AG08396 (cell line): ENCODE measurements around the gene SGSH.
"Not testable (repeated sequence)": the region's sequence is repeated elsewhere in the genome, so short reads cannot be mapped to it uniquely, and the experiment has no call there.

Experiments
- DNase-seq: peaks from one replicate; pipeline ENCODE4 v3.0.0; 2012; ENCODE audit warnings: low spot score, mixed read lengths

SGSH gene

GRCh38 chr17:80220054-80220735 lies at the start of gene SGSH, which contains the start of gene SLC26A11:
Gene SGSH, minus strand, starts transcription at chr17:80220333. Its CDS starts 20 bp downstream, at chr17:80220313.
Gene SLC26A11, plus strand, starts transcription at chr17:80220427. Its CDS starts 1,134 bp downstream, at chr17:80221561.
- peak; percentile 98 for DNase-seq

DNA sequence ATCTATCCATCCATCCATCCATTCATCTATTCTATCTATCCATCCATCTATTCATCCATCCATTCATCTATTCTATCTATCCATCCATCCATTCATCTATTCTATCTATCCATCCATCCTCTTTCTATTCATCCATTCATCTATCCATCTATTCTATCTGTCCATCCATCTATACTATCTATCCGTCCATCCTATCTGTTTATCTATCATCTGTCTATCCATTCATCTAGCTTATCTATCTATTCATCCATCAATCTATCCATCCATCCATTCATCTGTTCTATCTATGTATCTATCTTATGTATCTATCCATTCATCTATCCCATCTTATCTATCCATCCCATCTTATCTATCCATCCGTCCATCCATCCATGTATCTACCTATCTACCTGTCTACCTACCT lies 49.3 kb upstream of the SGSH start:
- DNase-seq, result no peak

DNA sequence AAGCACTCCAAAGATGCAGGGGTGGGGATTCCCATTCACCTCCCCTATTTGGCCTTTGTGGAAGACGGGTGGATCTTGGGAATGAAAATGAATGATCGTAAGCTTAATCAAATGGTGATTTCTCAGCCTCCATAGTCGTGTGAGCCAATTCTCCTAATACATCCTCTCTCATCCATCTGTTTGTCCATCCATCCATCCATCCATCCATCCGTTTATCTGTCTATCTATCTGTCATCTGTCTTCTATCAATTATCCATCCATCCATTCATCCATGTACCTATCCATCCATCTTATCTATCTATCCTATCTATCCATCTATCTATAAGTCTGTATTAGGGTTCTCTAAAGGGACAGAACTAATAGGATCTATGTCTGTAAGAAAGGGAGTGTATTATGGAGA lies 48.3 kb upstream of the SGSH start:
- no peak for DNase-seq

GRCh38 chr17:80267391-80267790 lies 47.3 kb upstream of the SGSH start:
- DNase-seq, result no peak

DNA sequence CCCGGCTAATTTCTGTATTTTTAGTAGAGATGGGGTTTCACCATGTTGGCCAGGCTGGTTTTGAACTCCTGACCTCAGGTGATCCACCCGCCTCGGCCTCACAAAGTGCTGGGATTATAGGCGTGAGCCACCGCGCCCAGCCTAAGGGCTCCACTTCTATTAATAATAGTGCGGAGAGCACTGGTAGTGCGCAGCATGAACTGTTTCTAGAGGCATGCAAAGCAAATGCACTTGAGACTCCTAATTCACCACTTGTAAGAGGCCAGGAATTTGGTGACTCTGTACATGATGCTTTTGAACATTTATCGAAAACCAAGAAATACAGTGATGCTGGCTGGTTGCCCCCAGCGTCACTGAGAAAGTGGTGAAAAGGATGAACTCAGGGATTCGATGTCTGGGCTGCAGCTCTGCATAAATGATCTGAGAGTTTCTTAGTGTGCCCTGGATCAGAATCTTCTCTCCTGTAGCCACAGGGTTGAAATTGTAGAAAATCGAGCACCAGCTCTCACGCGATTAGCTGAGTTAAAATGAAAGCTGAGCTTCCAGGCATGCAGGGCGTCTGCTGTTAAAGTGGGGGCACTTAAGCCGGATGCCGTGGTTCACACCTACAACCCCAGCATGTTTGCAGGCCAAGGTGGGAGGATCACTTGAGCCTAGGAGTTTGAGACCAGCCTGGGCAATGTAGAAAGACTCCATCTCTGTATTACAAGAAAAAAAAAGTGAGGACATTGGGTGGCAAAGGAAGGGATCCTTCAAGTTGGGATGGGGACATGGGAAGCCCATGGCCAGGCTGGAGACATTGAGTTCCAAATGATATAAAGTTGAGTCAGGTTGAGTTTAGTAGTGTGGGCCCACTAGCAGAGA lies 45.3 kb upstream of the SGSH start:
- DNase-seq, result no peak

DNA sequence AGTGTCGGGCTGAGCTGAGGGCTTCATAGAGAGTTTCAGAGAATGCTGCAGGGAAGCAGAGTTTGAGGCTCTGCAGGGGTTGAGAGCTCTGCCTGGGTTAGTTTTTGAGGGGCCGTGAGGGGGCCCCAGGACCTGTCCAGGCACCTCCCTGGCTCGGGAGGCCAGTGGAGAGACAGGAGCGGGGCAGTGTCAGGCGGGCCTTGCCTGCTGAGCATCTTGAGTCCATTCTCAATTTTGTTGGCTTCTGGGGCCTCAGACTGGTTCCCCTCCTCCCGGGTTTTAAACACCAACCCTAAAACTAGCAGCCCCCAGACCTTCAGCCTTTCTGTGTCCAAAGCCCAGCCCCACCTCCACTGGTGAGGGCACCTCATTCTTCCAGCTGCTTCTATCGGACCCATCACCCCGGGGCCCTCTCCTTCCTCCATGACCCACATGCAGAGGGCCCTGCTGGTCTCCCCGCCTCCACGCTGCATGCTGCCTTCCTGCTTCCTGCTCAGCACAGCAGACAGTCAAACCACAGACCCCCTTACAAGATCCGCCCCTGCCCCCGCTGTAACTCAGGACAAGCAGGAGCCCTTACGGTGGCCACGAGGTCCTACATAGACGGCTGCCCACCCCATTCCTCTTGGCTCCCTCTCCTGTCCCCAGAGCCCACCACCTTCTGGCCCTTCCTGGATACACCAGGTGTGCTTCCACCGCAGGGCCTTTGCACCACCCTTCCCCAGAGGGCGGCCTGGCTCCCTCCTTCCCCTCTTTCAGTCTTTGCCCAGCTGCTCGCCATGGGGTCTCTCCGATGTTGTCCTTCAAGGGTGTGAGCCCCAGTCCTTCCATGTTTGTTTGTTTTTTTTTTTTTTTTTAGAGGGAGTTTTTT lies 44.3 kb upstream of the SGSH start:
- no peak for DNase-seq

- DNase-seq, result peak; percentile 91
Measured at GRCh38 chr17:80263253-80264204, 43.4 kb upstream of the SGSH start.

DNA sequence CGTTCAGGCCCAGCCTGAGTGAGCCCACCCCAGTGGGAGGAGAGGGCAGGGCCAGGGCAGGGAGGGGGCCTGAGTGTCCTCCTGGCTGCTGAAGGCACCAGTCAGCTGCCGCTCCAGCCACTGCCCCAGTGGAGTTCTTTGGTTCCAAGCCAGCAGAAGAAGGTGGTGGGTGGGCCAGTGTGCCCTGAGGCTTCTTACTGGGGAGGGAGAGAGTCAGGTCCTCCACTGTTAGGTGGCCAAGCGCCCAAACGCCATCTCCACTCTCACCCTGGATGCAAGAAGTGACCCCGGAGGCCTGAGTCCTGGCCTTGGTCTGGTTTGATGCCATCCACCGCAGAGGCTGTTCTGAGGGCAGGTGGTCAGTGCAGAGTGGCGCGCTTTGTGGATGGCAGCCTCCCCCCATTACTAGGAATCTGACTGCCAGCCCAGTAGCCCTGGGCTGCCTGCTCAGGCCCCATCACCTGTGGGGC lies 42.7 kb upstream of the SGSH start:
- DNase-seq, result no peak

GRCh38 chr17:80262291-80262690 lies 42.2 kb upstream of the SGSH start:
- no peak for DNase-seq

DNA sequence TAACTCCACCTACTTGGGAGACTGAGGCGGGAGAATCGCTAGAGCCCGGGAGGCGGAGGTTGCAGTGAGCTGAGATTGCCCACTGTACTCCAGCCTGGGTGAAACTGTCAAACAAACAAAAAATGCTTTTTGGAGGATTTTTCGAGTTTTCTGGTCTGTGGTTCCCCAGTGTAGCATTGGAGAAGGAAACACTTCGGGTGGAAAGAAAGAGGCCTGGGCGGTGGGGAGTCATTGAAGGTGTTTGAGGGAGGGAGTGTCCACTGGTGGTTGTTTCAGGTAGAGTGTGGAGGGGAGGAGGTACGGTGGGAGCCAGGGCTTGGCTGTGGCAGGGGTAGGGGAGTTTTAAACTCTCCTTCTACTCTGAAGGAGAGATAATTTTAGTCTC lies 41.8 kb upstream of the SGSH start:
- no peak for DNase-seq

DNA sequence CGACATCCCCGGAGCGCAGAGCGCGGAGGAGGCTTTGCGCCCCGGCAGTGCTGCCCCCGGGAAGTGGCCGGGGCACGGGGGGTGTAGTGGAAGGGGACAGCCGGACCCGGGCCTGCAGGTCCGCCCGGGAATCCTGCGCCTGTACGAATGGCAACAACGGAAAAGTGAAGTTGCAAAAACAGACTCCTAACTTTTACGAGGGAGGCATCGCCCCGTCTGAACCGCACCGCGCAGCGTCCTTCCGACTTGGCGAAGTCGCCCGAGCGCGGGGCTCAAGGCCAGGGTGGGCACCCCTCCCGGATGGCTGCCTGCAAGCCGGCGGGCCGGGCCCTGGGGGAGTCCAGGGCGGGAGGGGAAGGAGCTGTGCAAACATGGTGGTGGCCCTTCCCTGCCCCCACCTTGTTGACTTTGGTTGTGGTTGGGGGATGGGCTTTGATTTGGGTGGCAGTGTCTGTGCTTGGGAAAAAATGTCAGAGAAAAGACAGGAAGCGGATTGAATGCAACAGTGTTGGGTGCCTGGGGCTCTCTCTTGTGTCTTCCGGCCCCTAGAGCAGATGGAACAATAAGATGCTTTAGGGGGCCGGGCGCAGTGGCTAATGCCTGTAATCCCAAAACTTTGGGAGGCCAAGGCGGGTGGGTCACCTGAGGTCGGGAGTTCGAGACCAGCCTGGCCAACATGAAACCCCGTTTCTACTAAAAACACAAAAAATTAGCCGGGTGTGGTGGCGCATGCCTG lies 41.2 kb upstream of the SGSH start:
- DNase-seq, result peak; percentile 52

- DNase-seq, result peak; percentile 86
Measured at GRCh38 chr17:80260791-80261158, 40.6 kb upstream of the SGSH start, which contains the start of gene RNF213. Gene RNF213, plus strand, starts transcription at chr17:80260852. Its CDS starts 2,830 bp downstream, at chr17:80263682.

GRCh38 chr17:80260069-80260535 lies 40.0 kb upstream of the SGSH start:
- DNase-seq, result peak; percentile 96

DNA sequence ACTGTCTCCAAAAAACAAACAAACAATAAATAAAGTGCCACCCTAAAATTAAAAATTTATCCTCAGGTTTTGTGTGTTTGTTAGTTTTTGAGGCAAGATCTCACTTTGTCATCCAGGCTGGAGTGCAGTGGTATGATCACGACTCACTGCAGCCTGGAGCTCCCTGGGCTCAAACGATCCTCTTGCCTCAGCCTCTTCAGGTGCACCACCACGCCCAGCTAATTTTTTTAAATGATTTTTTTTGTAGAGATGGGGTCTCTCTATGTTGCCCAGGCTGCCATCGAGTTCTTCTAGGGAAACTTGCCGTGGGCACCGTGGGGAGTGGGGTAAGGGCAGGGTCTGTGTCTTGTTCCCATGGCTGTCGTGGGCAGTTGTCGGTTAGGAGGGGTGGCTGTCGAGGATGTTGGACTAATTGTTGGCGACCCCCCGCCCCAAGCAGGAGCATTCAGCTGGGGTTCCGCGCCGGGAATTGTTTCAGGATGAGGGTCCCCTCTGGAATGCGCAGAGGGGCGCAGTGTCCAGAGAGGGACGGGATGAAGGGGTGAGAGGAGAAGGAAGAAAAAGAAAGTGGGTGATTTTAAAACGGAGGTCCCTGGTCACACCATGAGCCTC lies 39.4 kb upstream of the SGSH start:
- no peak for DNase-seq

GRCh38 chr17:80258296-80258695 lies 38.2 kb upstream of the SGSH start:
- not testable (repeated sequence) for DNase-seq

DNA sequence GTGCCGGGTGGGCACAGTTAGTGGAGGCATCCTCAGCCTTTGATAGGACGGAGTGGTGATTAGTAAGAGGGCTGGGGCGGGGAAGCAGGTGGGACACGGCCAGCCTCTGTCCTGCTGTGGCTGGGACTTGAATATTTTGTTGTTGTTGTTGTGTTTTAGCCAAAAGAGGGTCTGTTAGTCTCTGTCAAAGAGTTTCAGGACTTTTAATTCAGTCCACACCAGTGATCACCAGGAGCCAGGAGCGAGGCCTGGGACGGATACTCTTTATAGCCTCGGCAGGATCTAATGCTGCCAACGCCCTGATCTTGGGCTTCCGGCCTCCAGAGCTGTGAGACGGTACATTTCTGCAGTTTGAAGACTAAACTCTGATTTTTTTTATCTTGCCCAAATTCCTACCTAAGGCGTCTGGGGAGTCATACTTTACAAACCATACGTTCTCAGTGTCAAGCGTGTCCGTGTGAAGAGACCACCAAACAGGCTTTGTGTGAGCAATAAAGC lies 37.6 kb upstream of the SGSH start:
- no peak for DNase-seq

- DNase-seq, result no peak
Measured at GRCh38 chr17:80256034-80256350, 35.9 kb upstream of the SGSH start.

- peak; percentile 91 for DNase-seq
Measured at GRCh38 chr17:80254396-80255251, 34.5 kb upstream of the SGSH start.
